Esophagus (tissue), 2 donors: ENCODE data around the gene PRUNE1. TPM values are rescaled to one million over a fixed set of nuclear protein-coding genes. Genes with fewer than 3 reads are reported as not detected.

ENCODE experiments used
- H3K27ac ChIP-seq, 2 donors: one replicate each; pipeline ENCODE4 v1.5.1; 2013; ENCODE audit warnings: low read depth in 2 of 2, mild to moderate bottlenecking in 2 of 2, inconsistent platforms in 1 of 2, low read length in 1 of 2, moderate library complexity in 1 of 2
- H3K27me3 ChIP-seq, 2 donors: one replicate each; pipeline ENCODE4 v1.6.1; 2013; ENCODE audit warnings: low read length in 2 of 2, control low read depth in 1 of 2, mild to moderate bottlenecking in 1 of 2; ENCODE audit not compliant: insufficient read depth in 2 of 2, control insufficient read depth in 1 of 2
- H3K36me3 ChIP-seq, 2 donors: one replicate each; pipeline ENCODE4 v1.6.1; 2013; ENCODE audit warnings: low read length in 1 of 2; ENCODE audit not compliant: control insufficient read depth in 2 of 2, insufficient read depth in 2 of 2
- H3K4me1 ChIP-seq, 2 donors: one replicate each; pipeline ENCODE4 v1.6.1; 2013; ENCODE audit warnings: low read length in 1 of 2; ENCODE audit not compliant: control insufficient read depth in 2 of 2, insufficient read depth in 2 of 2
- H3K4me3 ChIP-seq, 2 donors: one replicate each; pipeline ENCODE4 v1.5.1; 2013; ENCODE audit warnings: low read length in 2 of 2, mild to moderate bottlenecking in 2 of 2, low read depth in 1 of 2, moderate library complexity in 1 of 2
- H3K9me3 ChIP-seq, 2 donors: one replicate each; pipeline ENCODE4 v1.6.1; 2013; ENCODE audit warnings: mild to moderate bottlenecking in 2 of 2, low read depth in 1 of 2, low read length in 1 of 2, moderate library complexity in 1 of 2; ENCODE audit not compliant: control insufficient read depth in 2 of 2, insufficient read depth in 1 of 2
- WGBS, 2 donors: extraction: QIAGEN DNeasy Blood & Tissue Kit; methylation state at CpG; one replicate each; pipeline ENCODE4 v1.1.7; 2013; 5-methylcytosine and 5-hydroxymethylcytosine counted together
- polyA plus RNA-seq, 2 donors: library from polyadenylated mRNA; stranded (reverse); fragments of 200-250 nt; gene quantifications; one replicate each; pipeline ENCODE4 v1.2.3, GENCODE V29; 2013
- donor health status: healthy with polysubstance abuse.
- donor health status: Bipolar disorder and iron deficiency.

Gene PRUNE1
- polyA plus RNA-seq, 2 donors, result 7.2 to 10.1 TPM

- H3K4me3 ChIP-seq, result no peak overlapping the region
- peaks cover 10 to 24% of the 10 kb centered on the region in 2 donors for H3K36me3 ChIP-seq
- H3K27me3 ChIP-seq, result no peaks in the 10 kb centered on the region
- peaks cover 4 to 7% of the 10 kb centered on the region in 2 donors for H3K4me1 ChIP-seq
- 43% methylated on average over 2 of the region's 2 CpGs for WGBS, 2 donors
- no peaks in the 10 kb centered on the region for H3K9me3 ChIP-seq
- no peak overlapping the region for H3K27ac ChIP-seq
These were observed 5.6 kb upstream of the PRUNE1 start for GRCh38 chr1:151002611-151003010.

DNA sequence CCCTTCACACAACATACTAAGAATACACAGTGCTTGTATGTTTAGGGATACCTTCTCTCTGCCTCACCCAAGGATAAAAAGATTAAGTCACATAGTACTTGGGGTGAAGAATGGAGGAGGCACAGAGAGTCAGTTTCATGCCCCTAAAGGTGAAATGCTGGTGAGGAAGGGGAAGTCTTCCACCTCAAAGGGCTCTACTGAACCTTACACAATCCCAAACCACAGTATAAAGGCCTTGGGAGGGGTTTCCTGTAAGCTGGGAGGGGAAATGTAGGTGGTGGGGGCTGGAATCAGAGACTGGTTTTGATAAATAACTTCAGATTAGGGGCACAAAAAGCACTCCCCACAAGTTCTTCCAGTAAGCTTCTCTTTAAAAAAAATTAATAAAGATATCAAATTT lies 5.1 kb upstream of the PRUNE1 start:
- Histone ChIP-seq H3K27me3 (no peaks in the 10 kb centered on the region), H3K4me1 (peaks cover 2 to 8% of the 10 kb centered on the region in 2 donors), H3K36me3 (peaks cover 10 to 19% of the 10 kb centered on the region in 2 donors), H3K4me3 (peak overlapping the region in 1 of 2 donors; percentile 11), H3K27ac (peak overlapping the region in 1 of 2 donors; percentile 19), H3K9me3 (no peaks in the 10 kb centered on the region)

DNA sequence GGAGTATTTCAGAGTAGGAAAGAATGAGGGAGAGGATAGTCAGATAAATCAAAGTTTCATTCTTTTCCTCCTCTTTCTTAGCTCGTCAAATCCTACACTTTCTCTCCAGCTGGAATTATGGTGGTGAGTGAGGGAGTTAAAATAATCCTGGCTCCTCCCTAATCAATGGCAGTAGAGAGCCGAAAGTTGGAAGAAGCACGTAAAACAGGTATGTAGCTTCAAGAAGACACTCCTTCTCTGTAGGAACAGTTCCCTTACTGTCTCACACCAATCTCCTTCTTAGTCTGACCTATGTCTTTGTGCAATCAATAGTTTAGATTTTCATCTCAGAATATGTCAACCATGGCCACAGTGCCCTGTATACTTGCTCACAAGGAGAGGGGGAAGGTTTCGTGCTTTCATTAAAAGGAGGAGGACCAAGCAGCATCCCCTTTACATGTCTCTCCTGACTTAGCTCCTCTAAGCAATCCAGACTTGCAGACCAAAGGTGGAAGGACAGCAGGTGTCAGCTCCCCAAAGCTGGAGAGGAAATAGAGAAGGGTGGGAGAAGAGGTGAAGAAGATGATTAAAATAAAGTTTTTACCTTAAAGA lies 2.4 kb upstream of the PRUNE1 start:
- Histone ChIP-seq H3K4me3 (peak overlapping the region; percentile 48 to 79), H3K36me3 (peaks cover 0 to 8% of the 10 kb centered on the region in 2 donors), H3K27me3 (no peaks in the 10 kb centered on the region), H3K4me1 (peaks cover 2 to 8% of the 10 kb centered on the region in 2 donors), H3K27ac (peak overlapping the region; percentile 95), H3K9me3 (no peaks in the 10 kb centered on the region)
- 14 to 15% methylated on average over 4 of the region's 4 CpGs for WGBS, 2 donors

GRCh38 chr1:151006327-151007052 lies 1.8 kb upstream of the PRUNE1 start, which contains the start of gene MINDY1:
Gene MINDY1 (minus strand): TSS chr1:151006902. CDS start chr1:151002617, 4,285 bp downstream.
- peak within 1 kb of the TSS; percentile 95 for H3K27ac ChIP-seq
- WGBS, 2 donors, result 1 to 3% methylated on average over 18 of the region's 18 CpGs
- H3K9me3 ChIP-seq, result no peaks in the 10 kb centered on the region
- H3K4me3 ChIP-seq, result peak within 1 kb of the TSS; percentile 48 to 79
- peaks cover 0 to 8% of the 10 kb centered on the region in 2 donors for H3K36me3 ChIP-seq
- H3K27me3 ChIP-seq, result no peaks in the 10 kb centered on the region
- H3K4me1 ChIP-seq, result peaks cover 2 to 8% of the 10 kb centered on the region in 2 donors

DNA sequence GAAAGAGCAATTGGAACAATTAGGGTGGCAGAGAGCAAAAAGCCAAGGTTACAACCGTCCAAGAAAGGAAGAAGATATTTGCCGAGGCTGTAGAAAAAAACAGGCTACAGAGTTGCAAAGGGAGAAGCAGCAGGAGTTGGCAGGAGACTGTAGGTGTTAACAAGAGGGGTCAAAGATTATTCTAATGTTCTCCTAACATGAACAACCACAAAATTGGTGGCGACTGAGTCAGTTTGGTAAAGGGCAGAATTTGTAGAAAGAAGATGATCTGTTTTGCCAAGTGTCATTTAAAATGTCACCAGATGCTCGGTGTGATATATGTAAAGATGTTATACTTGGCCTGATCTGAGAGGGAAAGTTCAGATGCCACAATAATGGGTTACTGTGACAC lies 401 bp upstream of the PRUNE1 start:
- 5 to 14% methylated on average over 4 of the region's 4 CpGs for WGBS, 2 donors
- peak overlapping the region in 1 of 2 donors; percentile 84 for H3K4me3 ChIP-seq
- peak overlapping the region; percentile 95 for H3K27ac ChIP-seq
- no peaks in the 10 kb centered on the region for H3K36me3 ChIP-seq
- no peaks in the 10 kb centered on the region for H3K9me3 ChIP-seq
- H3K27me3 ChIP-seq, result no peaks in the 10 kb centered on the region
- peaks cover 0 to 5% of the 10 kb centered on the region in 2 donors for H3K4me1 ChIP-seq

DNA sequence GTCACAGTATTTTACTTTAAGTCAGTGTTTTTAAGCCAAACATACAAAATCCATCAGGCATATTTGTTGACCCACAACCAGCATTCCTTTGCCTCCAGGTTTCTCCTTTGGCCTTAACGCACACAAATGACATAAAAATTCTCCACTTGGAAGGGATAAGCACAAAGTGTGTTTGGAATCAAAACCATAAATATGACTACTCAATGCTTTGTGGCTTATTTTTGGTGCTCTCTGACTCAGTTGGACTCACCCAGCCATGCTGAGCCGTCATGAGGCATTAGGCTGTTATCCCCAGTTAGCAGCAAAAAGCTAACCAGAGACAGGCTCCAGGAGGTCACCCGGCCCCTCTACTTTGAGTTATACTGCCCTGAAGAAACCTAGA lies 948 bp downstream of the PRUNE1 start:
- peak overlapping the region; percentile 86 to 89 for H3K27ac ChIP-seq
- H3K9me3 ChIP-seq, result no peaks in the 10 kb centered on the region
- H3K4me1 ChIP-seq, result peaks cover 0 to 5% of the 10 kb centered on the region in 2 donors
- H3K4me3 ChIP-seq, result peak overlapping the region; percentile 84 to 88
- H3K27me3 ChIP-seq, result no peaks in the 10 kb centered on the region
- WGBS, 2 donors, result 41 to 42% methylated on average over 3 of the region's 3 CpGs
- peaks cover 0 to 4% of the 10 kb centered on the region in 2 donors for H3K36me3 ChIP-seq

- Histone ChIP-seq H3K36me3 (peaks cover 0 to 4% of the 10 kb centered on the region in 2 donors), H3K4me1 (peaks cover 0 to 3% of the 10 kb centered on the region in 2 donors), H3K27ac (no peak overlapping the region), H3K9me3 (no peaks in the 10 kb centered on the region), H3K27me3 (no peaks in the 10 kb centered on the region), H3K4me3 (no peak overlapping the region)
- WGBS, 2 donors, result 95 to 99% methylated on average over 8 of the region's 8 CpGs
These were observed 1.6 kb downstream of the PRUNE1 start for GRCh38 chr1:151009674-151010345.

DNA sequence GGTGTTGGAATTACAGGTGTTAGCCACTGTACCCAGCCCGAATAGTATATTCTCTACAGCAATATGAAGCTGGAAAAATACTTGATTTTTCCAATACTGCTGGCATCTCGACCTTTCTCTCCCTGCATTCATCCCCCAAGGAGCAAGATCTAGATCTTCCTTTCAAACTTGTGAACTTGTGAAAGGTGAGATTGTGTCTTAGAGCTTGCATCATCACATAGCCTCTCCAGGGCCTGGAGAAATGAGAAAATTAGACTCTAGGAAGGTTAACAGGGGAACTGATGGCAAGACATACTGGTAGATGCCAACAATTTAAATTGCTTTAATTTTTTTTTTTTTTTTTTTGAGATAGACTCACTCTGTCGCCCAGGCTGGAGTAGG lies 2.1 kb downstream of the PRUNE1 start:
- Histone ChIP-seq H3K4me1 (peaks cover 0 to 3% of the 10 kb centered on the region in 2 donors), H3K4me3 (no peak overlapping the region), H3K36me3 (peaks cover 0 to 4% of the 10 kb centered on the region in 2 donors), H3K27ac (no peak overlapping the region), H3K9me3 (no peaks in the 10 kb centered on the region), H3K27me3 (no peaks in the 10 kb centered on the region)
- 89% methylated on average over 3 of the region's 3 CpGs for WGBS, 2 donors

- Histone ChIP-seq H3K9me3 (no peaks in the 10 kb centered on the region), H3K4me1 (peaks cover 0 to 3% of the 10 kb centered on the region in 2 donors), H3K36me3 (peaks cover 0 to 4% of the 10 kb centered on the region in 2 donors), H3K27me3 (no peaks in the 10 kb centered on the region), H3K27ac (no peak overlapping the region), H3K4me3 (no peak overlapping the region)
- 60 to 63% methylated on average over 4 of the region's 4 CpGs for WGBS, 2 donors
These were observed 3.1 kb downstream of the PRUNE1 start for GRCh38 chr1:151011154-151011850.
